ENCODE results near the gene CDH23.
A peak's percentile ranks its signal among the peaks of the same experiment; 100 is the strongest.

The CDH23 gene

DNA sequence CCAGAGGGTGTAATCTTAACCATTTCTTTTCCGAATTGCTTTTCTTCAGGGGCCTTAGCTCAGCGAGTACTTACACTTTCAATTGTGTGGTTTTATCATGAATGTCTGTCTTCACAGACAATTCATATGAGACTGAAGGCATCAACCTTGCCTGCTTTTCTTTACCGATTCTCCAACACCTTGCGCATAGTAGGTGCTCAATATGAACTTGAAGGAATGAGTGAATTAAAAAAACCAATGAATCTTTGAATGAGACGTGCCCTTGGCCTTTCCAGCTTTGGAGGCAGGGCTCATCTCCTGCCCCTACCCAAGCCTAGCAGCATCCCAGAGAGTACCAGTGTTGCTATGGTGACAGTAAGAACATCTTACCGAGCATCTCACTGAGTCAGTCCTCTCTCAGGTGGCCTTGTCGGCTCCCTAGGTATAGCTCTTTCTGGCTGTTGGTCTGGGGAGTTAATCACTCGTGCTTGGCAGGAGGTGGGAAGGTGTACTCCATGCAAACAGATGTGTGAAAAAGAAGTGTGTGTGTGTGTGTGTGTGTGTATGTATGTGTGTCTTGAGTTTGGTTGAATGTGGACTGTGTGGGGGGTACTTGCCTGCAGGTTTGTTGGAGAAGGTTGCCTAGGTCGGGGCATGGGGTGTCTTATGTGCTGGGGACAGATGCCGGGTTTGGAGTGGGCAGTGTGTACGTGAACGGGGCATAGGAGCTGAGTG, 215.1 kb downstream of the CDH23 start:
- Histone ChIP-seq H3K27me3 (ENCODE audit: control insufficient read depth in 1 of 2, insufficient read depth in 2 of 2, low read length in 2 of 2) (no peaks in the 10 kb centered on the region), H3K36me3 (ENCODE audit: control insufficient read depth in 1 of 2, insufficient read depth in 2 of 2, low read length in 2 of 2) (no peaks in the 10 kb centered on the region), H3K9me3 (ENCODE audit: control insufficient read depth in 1 of 2, low read length in 2 of 2) (no peaks in the 10 kb centered on the region), H3K4me3 (ENCODE audit: low read depth in 1 of 2, low read length in 2 of 2) (no peak overlapping the region), H3K4me1 (ENCODE audit: control insufficient read depth in 1 of 2, insufficient read depth in 2 of 2, low read length in 2 of 2) (peaks cover 16 to 20% of the 10 kb centered on the region in 2 donors), H3K27ac (ENCODE audit: low read depth, low read length) (no peak overlapping the region), H3K9ac (ENCODE audit: low read depth in 1 of 2, low read length in 2 of 2) (no peak overlapping the region)

DNA sequence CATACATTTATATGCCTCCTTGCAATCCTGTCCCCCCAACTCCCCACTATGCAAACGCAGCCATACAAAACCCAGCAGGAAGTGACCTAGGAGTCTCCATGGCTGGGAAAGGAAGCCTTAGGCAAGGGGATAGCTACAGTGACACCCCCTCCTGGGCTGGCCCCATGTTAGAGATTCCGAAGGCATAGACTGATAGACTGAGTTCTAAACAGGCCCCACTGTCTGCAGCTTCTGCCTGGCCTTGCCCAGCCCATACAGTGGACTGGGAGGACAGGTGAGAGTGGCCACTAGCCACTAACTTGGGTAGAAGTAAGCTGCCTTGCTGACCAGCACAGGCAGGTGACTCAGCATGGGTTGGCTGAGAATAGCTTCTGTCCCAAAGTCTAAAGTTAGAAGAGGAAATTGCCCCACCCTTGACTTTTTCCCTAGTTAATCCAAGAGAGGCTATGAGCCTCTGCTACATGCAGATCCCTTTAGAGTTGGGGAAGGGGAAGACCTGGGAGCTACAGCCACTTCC, 216.6 kb downstream of the CDH23 start:
- H3K4me3 ChIP-seq (ENCODE audit: low read depth in 1 of 2, low read length in 2 of 2), result peak overlapping the region; percentile 32 to 35
- H3K36me3 ChIP-seq (ENCODE audit: control insufficient read depth in 1 of 2, insufficient read depth in 2 of 2, low read length in 2 of 2), result no peaks in the 10 kb centered on the region
- H3K9ac ChIP-seq (ENCODE audit: low read depth in 1 of 2, low read length in 2 of 2), result peak overlapping the region in 1 of 2 donors; percentile 64
- no peaks in the 10 kb centered on the region for H3K9me3 ChIP-seq (ENCODE audit: control insufficient read depth in 1 of 2, low read length in 2 of 2)
- no peaks in the 10 kb centered on the region for H3K27me3 ChIP-seq (ENCODE audit: control insufficient read depth in 1 of 2, insufficient read depth in 2 of 2, low read length in 2 of 2)
- peaks cover 16 to 20% of the 10 kb centered on the region in 2 donors for H3K4me1 ChIP-seq (ENCODE audit: control insufficient read depth in 1 of 2, insufficient read depth in 2 of 2, low read length in 2 of 2)
- peak overlapping the region; percentile 24 for H3K27ac ChIP-seq (ENCODE audit: low read depth, low read length)

DNA sequence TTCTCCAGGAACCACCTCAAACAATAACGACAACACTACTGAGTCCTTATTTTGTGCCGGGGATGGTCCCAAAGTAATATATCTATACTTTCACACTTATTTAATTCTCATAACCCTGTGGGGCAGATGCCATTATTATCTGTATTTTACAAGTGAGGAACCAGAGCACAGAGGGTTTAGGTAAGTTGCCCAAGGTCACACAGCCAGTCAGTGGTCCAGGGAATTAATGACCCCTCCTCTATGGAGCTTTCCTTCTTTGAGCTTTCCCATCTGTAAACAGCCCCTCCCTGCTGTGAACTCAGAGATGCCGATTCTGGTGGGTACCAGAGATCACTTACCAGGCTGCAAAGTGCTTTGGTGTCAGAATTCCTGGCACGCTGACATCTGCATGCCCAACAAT, 217.2 kb downstream of the CDH23 start:
- Histone ChIP-seq H3K4me1 (ENCODE audit: control insufficient read depth in 1 of 2, insufficient read depth in 2 of 2, low read length in 2 of 2) (peaks cover 16 to 20% of the 10 kb centered on the region in 2 donors), H3K36me3 (ENCODE audit: control insufficient read depth in 1 of 2, insufficient read depth in 2 of 2, low read length in 2 of 2) (no peaks in the 10 kb centered on the region), H3K27ac (ENCODE audit: low read depth, low read length) (no peak overlapping the region), H3K9me3 (ENCODE audit: control insufficient read depth in 1 of 2, low read length in 2 of 2) (no peaks in the 10 kb centered on the region), H3K9ac (ENCODE audit: low read depth in 1 of 2, low read length in 2 of 2) (peak overlapping the region in 1 of 2 donors; percentile 21), H3K27me3 (ENCODE audit: control insufficient read depth in 1 of 2, insufficient read depth in 2 of 2, low read length in 2 of 2) (no peaks in the 10 kb centered on the region), H3K4me3 (ENCODE audit: low read depth in 1 of 2, low read length in 2 of 2) (peak overlapping the region; percentile 32 to 35)

DNA sequence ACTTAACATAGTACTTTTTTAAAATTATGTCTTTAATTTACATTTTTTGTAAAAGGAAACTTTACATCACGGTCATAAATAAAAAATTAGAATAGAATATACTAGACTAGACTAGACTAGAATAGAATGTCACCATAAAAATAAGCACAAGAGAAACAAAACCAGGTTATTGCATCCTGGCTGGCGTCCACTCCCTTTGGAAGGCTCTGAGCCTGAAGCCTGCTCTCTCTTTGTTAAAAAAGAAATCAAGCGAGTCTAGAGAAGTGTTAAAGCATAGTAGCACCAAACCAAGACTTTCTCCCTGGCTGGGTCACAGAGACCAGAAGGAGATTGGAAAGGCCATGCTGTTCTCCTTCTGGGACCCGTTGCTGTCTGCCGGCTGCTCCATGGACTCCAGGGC, 218.2 kb downstream of the CDH23 start:
- Histone ChIP-seq H3K36me3 (ENCODE audit: control insufficient read depth in 1 of 2, insufficient read depth in 2 of 2, low read length in 2 of 2) (no peaks in the 10 kb centered on the region), H3K27me3 (ENCODE audit: control insufficient read depth in 1 of 2, insufficient read depth in 2 of 2, low read length in 2 of 2) (no peaks in the 10 kb centered on the region), H3K9ac (ENCODE audit: low read depth in 1 of 2, low read length in 2 of 2) (no peak overlapping the region), H3K27ac (ENCODE audit: low read depth, low read length) (no peak overlapping the region), H3K4me3 (ENCODE audit: low read depth in 1 of 2, low read length in 2 of 2) (no peak overlapping the region), H3K4me1 (ENCODE audit: control insufficient read depth in 1 of 2, insufficient read depth in 2 of 2, low read length in 2 of 2) (peaks cover 16 to 20% of the 10 kb centered on the region in 2 donors), H3K9me3 (ENCODE audit: control insufficient read depth in 1 of 2, low read length in 2 of 2) (no peaks in the 10 kb centered on the region)

DNA sequence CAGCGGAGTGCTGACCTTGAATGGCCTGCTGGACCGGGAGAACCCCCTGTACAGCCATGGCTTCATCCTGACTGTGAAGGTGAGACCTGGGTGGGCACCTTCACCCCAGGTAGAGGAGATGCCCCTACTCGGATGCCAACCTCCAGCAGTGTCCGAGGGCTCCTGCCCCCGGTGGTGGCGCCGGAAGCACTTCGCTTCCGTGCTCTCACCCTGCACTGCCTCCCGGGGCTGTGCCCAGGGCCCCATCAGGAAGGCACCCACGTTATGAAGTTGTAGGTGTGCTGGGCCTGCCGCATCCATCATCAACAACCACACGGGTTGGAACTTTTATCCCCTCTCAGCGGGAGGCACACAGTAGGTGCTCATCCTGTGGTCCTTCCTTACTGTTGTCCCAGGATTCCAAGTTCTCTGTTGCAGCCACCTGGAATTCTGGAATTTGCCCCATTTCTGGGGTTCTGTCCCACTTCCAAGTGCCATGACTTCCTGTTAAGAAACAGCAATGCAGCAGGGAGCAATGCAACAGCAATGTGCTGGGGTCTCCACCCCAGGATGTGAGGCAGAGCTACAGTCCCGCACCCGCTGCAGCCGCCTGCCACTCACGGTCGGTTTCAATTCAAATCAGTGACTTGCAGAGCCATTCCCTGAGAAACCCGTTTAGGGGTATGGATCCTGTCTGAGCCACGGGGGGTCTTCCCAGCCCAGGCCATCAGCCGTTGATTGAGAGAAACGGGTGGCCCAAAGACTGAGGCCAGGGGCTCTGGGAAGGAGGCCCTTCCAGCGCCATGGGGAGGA, 219.0 kb downstream of the CDH23 start:
- Histone ChIP-seq H3K9me3 (ENCODE audit: control insufficient read depth in 1 of 2, low read length in 2 of 2) (no peaks in the 10 kb centered on the region), H3K4me1 (ENCODE audit: control insufficient read depth in 1 of 2, insufficient read depth in 2 of 2, low read length in 2 of 2) (peaks cover 16 to 20% of the 10 kb centered on the region in 2 donors), H3K27ac (ENCODE audit: low read depth, low read length) (no peak overlapping the region), H3K27me3 (ENCODE audit: control insufficient read depth in 1 of 2, insufficient read depth in 2 of 2, low read length in 2 of 2) (no peaks in the 10 kb centered on the region), H3K9ac (ENCODE audit: low read depth in 1 of 2, low read length in 2 of 2) (no peak overlapping the region), H3K36me3 (ENCODE audit: control insufficient read depth in 1 of 2, insufficient read depth in 2 of 2, low read length in 2 of 2) (no peaks in the 10 kb centered on the region), H3K4me3 (ENCODE audit: low read depth in 1 of 2, low read length in 2 of 2) (no peak overlapping the region)

DNA sequence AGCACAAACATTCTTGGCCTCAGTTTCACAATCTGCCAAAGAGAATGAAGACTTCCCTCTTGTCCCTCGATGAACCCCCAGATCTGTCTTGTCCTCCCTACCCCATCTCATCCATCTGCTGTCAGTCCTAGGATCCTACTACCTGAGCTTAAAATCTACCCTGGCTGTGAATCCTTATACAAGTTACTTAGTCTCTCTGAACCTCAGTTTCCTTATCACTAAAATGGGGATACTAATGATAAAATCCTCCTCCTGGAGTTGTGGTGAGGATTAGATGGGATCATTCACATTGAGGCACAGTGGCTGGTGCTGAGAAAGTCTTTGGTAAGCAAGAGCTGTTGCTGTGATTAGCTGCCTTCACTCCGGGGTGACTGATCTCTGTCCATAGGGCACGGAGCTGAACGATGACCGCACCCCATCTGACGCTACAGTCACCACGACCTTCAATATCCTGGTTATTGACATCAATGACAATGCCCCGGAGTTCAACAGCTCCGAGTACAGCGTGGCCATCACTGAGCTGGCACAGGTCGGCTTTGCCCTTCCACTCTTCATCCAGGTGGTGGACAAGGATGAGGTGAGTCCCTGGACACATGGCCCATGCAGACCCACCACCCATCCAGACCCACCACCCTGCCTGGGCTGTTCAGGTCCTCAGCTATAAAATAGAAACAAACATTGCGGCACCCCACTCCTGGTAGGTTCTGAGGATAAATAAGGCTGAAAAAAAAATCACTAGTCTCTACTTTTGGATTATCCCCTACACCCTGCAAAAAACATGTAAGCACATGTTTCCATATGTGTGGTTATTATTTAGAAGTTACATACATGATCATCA, 220.3 kb downstream of the CDH23 start:
- Histone ChIP-seq H3K27me3 (ENCODE audit: control insufficient read depth in 1 of 2, insufficient read depth in 2 of 2, low read length in 2 of 2) (no peaks in the 10 kb centered on the region), H3K27ac (ENCODE audit: low read depth, low read length) (no peak overlapping the region), H3K36me3 (ENCODE audit: control insufficient read depth in 1 of 2, insufficient read depth in 2 of 2, low read length in 2 of 2) (no peaks in the 10 kb centered on the region), H3K9ac (ENCODE audit: low read depth in 1 of 2, low read length in 2 of 2) (no peak overlapping the region), H3K4me3 (ENCODE audit: low read depth in 1 of 2, low read length in 2 of 2) (no peak overlapping the region), H3K9me3 (ENCODE audit: control insufficient read depth in 1 of 2, low read length in 2 of 2) (no peaks in the 10 kb centered on the region), H3K4me1 (ENCODE audit: control insufficient read depth in 1 of 2, insufficient read depth in 2 of 2, low read length in 2 of 2) (peaks cover 25 to 27% of the 10 kb centered on the region in 2 donors)

DNA sequence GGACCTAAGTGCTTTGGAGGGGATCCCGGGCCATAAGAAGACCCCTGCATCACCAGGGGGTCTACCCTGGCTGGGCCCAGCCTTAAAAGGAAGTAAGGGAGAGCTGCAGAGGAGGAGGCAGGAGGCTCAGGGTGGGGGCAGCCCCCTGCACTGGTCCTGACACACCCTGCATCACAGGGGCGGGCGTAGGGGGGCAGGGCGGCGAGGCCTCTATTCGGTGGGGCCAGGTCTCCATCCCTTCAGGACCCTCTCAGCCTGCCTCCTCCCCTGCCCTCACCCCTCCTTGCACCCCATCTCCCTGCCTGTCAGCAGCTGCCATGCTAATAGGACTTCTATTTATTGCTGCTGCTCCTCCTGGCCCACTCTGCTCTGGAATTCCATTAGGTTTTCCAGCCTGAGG, 221.5 kb downstream of the CDH23 start:
- H3K36me3 ChIP-seq (ENCODE audit: control insufficient read depth in 1 of 2, insufficient read depth in 2 of 2, low read length in 2 of 2), result no peaks in the 10 kb centered on the region

DNA sequence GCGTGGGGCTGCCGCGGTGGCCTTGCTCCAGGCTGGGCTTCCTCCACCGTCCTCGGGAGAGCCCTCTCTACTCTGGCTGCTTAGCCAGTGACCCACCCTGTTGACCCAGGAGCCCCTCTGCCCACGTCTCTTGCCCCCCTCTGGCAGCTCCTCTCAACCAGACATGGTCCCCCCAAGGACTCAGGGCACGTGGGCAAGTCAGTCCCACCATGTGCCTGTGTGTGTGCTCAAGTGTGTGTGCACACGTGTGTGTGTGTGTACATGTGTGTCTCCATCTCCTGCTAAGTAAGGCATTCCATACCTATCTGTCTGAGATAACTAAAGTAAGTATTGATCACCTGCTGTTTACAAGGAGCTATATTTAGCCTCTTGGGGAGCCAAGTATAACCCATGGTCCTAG, 221.9 kb downstream of the CDH23 start:
- no peaks in the 10 kb centered on the region for H3K27me3 ChIP-seq (ENCODE audit: control insufficient read depth in 1 of 2, insufficient read depth in 2 of 2, low read length in 2 of 2)
- peaks cover 30 to 33% of the 10 kb centered on the region in 2 donors for H3K4me1 ChIP-seq (ENCODE audit: control insufficient read depth in 1 of 2, insufficient read depth in 2 of 2, low read length in 2 of 2)
- H3K36me3 ChIP-seq (ENCODE audit: control insufficient read depth in 1 of 2, insufficient read depth in 2 of 2, low read length in 2 of 2), result no peaks in the 10 kb centered on the region
- H3K9ac ChIP-seq (ENCODE audit: low read depth in 1 of 2, low read length in 2 of 2), result no peak overlapping the region
- no peak overlapping the region for H3K4me3 ChIP-seq (ENCODE audit: low read depth in 1 of 2, low read length in 2 of 2)
- no peak overlapping the region for H3K27ac ChIP-seq (ENCODE audit: low read depth, low read length)
- H3K9me3 ChIP-seq (ENCODE audit: control insufficient read depth in 1 of 2, low read length in 2 of 2), result no peaks in the 10 kb centered on the region

More for the DNA sequence above, 221.5 kb downstream of the CDH23 start:
- H3K27ac ChIP-seq (ENCODE audit: low read depth, low read length), result no peak overlapping the region
- no peaks in the 10 kb centered on the region for H3K9me3 ChIP-seq (ENCODE audit: control insufficient read depth in 1 of 2, low read length in 2 of 2)
- peaks cover 31 to 32% of the 10 kb centered on the region in 2 donors for H3K4me1 ChIP-seq (ENCODE audit: control insufficient read depth in 1 of 2, insufficient read depth in 2 of 2, low read length in 2 of 2)
- no peaks in the 10 kb centered on the region for H3K27me3 ChIP-seq (ENCODE audit: control insufficient read depth in 1 of 2, insufficient read depth in 2 of 2, low read length in 2 of 2)
- no peak overlapping the region for H3K9ac ChIP-seq (ENCODE audit: low read depth in 1 of 2, low read length in 2 of 2)
- no peak overlapping the region for H3K4me3 ChIP-seq (ENCODE audit: low read depth in 1 of 2, low read length in 2 of 2)

DNA sequence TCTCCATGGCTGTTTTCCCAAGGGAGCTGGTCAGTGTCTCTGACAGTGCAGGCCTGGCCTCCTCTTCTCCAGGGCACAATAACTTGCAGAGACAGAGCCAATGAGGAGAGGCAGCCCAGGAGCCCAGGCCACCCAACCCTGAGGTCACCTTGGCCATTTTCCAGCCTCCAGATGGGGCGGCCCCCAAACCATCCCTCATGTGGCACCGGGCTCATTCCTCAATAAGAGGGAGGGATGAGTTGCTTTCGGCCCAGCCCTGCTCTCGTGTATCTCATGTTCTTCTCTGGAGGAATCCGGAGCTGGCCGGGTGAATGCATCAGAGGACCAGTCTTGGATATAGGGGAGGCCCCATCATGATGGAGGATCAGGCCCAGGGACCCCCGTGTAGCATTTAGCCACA, 223.9 kb downstream of the CDH23 start:
- H3K27ac ChIP-seq (ENCODE audit: low read depth, low read length), result no peak overlapping the region

More for the DNA sequence above, 223.9 kb downstream of the CDH23 start:
- no peaks in the 10 kb centered on the region for H3K36me3 ChIP-seq (ENCODE audit: control insufficient read depth in 1 of 2, insufficient read depth in 2 of 2, low read length in 2 of 2)
- H3K9ac ChIP-seq (ENCODE audit: low read depth in 1 of 2, low read length in 2 of 2), result no peak overlapping the region
- H3K27me3 ChIP-seq (ENCODE audit: control insufficient read depth in 1 of 2, insufficient read depth in 2 of 2, low read length in 2 of 2), result no peaks in the 10 kb centered on the region
- H3K4me3 ChIP-seq (ENCODE audit: low read depth in 1 of 2, low read length in 2 of 2), result no peak overlapping the region
- H3K4me1 ChIP-seq (ENCODE audit: control insufficient read depth in 1 of 2, insufficient read depth in 2 of 2, low read length in 2 of 2), result peaks cover 27 to 28% of the 10 kb centered on the region in 2 donors
- H3K9me3 ChIP-seq (ENCODE audit: control insufficient read depth in 1 of 2, low read length in 2 of 2), result no peaks in the 10 kb centered on the region
